T47D (cell line): Measurements from ENCODE around the gene LCOR.
"Not testable (repeated sequence)": the region's sequence is repeated elsewhere in the genome, so short reads cannot be mapped to it uniquely, and the experiment has no call there.

Experiments
- DNase-seq, 2 experiments: peaks; one replicate each; pipeline versions ENCODE4 v3.0.0 to v3.0.0-alpha.2; 2011 to 2012; ENCODE audit warnings: low read depth in 1 of 2, low spot score in 1 of 2
- JUND ChIP-seq: IDR thresholded peaks from 2 replicates; pipeline ENCODE4 v1.6.1; 2012; ENCODE audit warnings: low read depth
- in situ Hi-C: cut with HindIII; loops from 2 replicates; pipeline ENCODE4 v1.10.0; 2016; ENCODE audit warnings: low sequenced_read_pairs, low pct_unique_long_range_greater_than_20kb

Gene LCOR

GRCh38 chr10:97020452-97021400, 188.6 kb downstream of the LCOR start:
- in situ Hi-C loops = no loop called here
- TF ChIP-seq JUND = no peak
- DNase-seq = no peak

- DNase-seq = no peak
- TF ChIP-seq JUND = no peak
- in situ Hi-C loops = no loop called here
Measured at GRCh38 chr10:97022616-97023015, 190.5 kb downstream of the LCOR start.

- in situ Hi-C loops = no loop called here
- no peak for TF ChIP-seq JUND
- DNase-seq = no peak
Measured at GRCh38 chr10:97023401-97024167, 191.5 kb downstream of the LCOR start.

GRCh38 chr10:97024168-97025073, 192.3 kb downstream of the LCOR start:
- in situ Hi-C loops = no loop called here
- TF ChIP-seq JUND = no peak
- DNase-seq = no peak

GRCh38 chr10:97025613-97026242, 193.6 kb downstream of the LCOR start:
- in situ Hi-C loops = no loop called here
- no peak for TF ChIP-seq JUND
- peak in 1 of 2 experiments; percentile 78 for DNase-seq

GRCh38 chr10:97028126-97028831, 196.2 kb downstream of the LCOR start:
- no peak for TF ChIP-seq JUND
- in situ Hi-C loops = no loop called here
- no peak for DNase-seq

GRCh38 chr10:97028832-97029178, 196.7 kb downstream of the LCOR start:
- no peak for TF ChIP-seq JUND
- in situ Hi-C loops = no loop called here

GRCh38 chr10:97029271-97029670, 197.2 kb downstream of the LCOR start:
- no peak for DNase-seq
- no peak for TF ChIP-seq JUND
- in situ Hi-C loops = no loop called here

More at GRCh38 chr10:97028832-97029178, 196.7 kb downstream of the LCOR start:
- no peak for DNase-seq

- DNase-seq = no peak
- in situ Hi-C loops = no loop called here
- no peak for TF ChIP-seq JUND
Measured at GRCh38 chr10:97030894-97031293, 198.8 kb downstream of the LCOR start.

- DNase-seq = no peak
- no peak for TF ChIP-seq JUND
- in situ Hi-C loops = no loop called here
Measured at GRCh38 chr10:97031459-97031858, 199.4 kb downstream of the LCOR start.

GRCh38 chr10:97032624-97033023, 200.5 kb downstream of the LCOR start:
- no peak for DNase-seq
- in situ Hi-C loops = no loop called here
- TF ChIP-seq JUND = no peak

GRCh38 chr10:97033841-97034240, 201.7 kb downstream of the LCOR start:
- DNase-seq, in situ Hi-C loops: not testable (repeated sequence)
